Activated CD4-positive, CD25-positive, alpha-beta regulatory T cell treated with anti-CD3 and anti-CD28 coated beads, Interleukin-2, amount 50 U/mL, for 72 hours (primary cell): ENCODE data around the gene C17orf100.

Source experiments
- DNase-seq: peaks from one replicate; pipeline ENCODE4 v3.0.0; 2021

C17orf100 gene

GRCh38 chr17:6651354-6651918 is at the start of gene C17orf100, which contains the start of gene MED31:
Gene C17orf100 (plus strand): TSS chr17:6651762. CDS start chr17:6651914, 152 bp downstream.
Gene MED31 (minus strand): TSS chr17:6651605. CDS start chr17:6651528, 77 bp downstream.
- DNase-seq = peak; percentile 96

DNA sequence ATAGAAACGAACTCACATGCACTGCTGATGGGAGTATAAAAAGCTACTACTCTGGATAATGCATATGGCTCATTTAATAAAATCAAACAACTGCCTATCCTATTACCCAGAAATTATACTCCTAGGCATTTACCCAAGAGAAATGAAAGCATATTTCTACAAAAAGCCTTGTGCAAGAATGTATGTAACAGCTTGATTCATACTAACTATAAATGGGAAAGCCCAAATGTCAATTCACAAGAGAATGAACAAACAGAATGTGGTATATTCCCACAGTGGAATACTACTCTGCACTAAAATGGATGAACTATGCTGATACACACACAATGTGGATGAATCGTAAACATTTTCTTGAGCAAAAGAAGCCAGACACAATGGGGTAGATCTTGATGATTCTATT is 49.4 kb upstream of the C17orf100 start:
- DNase-seq = no peak

DNA sequence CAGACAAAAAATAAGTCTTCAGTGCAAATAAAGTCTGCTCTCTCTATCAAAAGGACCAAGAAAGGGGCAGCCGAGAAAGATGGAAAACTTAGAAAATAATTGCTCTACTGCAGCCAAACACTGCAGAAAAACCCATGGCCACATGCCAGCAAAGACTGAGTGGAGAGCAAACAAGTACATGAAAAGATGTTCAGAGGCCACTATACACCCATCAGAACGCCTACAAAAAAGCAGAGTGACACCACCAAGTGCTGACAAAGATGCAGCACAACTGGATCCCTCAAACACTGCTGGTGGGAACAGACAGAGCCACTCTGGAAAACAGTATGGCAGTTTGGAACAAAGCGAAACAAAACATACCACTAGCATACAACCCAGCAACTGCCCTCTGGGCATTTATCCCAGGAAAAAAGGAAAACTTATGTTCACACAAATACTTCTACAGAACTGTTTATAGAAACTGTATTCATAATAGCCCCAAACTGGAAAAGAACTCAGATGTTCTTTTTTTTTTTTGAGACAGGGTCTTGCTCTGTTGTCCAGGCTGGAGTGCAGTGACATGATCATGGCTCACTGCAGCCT is 47.7 kb upstream of the C17orf100 start:
- no peak for DNase-seq

GRCh38 chr17:6605142-6605541 is 46.4 kb upstream of the C17orf100 start:
- DNase-seq = no peak

- no peak for DNase-seq
These were observed 43.2 kb upstream of the C17orf100 start for GRCh38 chr17:6608321-6608720.

- no peak for DNase-seq
These were observed 41.6 kb upstream of the C17orf100 start for GRCh38 chr17:6610011-6610410.

- DNase-seq = no peak
These were observed 40.3 kb upstream of the C17orf100 start for GRCh38 chr17:6611231-6611630.

- DNase-seq = no peak
These were observed 27.6 kb upstream of the C17orf100 start for GRCh38 chr17:6623941-6624340.

DNA sequence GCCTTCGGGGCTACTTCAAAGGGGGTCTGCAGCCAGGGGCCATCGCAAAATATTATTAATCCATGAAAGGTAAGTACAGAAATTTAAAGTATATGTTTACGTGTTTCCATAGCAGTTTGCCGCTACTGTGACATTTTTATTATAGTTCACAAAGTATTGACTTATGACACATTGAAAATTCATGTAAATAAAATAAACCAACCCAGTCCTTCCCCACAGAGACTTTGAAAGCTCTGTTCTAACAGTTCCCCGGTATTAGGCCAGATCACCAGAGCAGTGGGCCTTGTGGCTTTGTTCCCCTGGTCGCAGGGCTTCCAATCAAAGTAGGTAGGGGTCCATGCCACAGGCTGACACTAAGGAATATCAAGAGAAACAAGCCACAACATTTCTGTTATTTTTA is 24.9 kb upstream of the C17orf100 start:
- no peak for DNase-seq

- DNase-seq = no peak
These were observed 24.5 kb upstream of the C17orf100 start for GRCh38 chr17:6627019-6627418.

DNA sequence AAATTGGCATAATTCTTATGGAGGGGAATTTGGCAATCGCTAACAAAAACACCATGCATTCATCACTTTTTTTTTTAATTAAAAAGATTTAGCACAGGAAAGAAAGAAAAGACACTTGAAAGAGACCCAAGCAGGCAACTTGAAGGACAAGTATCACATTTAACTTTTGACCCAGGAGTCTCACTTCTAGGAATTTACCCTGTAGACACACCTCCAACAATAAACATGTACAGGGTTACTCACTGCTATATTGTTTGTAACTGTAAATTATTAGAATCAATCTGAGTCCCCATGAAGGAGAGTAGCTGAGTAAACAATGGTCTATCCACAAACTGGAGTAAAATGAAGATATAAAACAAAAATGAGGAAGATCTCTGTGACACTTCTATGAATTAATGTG is 21.2 kb upstream of the C17orf100 start:
- DNase-seq = no peak

- DNase-seq = no peak
These were observed 19.0 kb upstream of the C17orf100 start for GRCh38 chr17:6632530-6632929.

- no peak for DNase-seq
These were observed 18.3 kb upstream of the C17orf100 start for GRCh38 chr17:6633263-6633662.

GRCh38 chr17:6636105-6636504 is 15.5 kb upstream of the C17orf100 start:
- DNase-seq = no peak

DNA sequence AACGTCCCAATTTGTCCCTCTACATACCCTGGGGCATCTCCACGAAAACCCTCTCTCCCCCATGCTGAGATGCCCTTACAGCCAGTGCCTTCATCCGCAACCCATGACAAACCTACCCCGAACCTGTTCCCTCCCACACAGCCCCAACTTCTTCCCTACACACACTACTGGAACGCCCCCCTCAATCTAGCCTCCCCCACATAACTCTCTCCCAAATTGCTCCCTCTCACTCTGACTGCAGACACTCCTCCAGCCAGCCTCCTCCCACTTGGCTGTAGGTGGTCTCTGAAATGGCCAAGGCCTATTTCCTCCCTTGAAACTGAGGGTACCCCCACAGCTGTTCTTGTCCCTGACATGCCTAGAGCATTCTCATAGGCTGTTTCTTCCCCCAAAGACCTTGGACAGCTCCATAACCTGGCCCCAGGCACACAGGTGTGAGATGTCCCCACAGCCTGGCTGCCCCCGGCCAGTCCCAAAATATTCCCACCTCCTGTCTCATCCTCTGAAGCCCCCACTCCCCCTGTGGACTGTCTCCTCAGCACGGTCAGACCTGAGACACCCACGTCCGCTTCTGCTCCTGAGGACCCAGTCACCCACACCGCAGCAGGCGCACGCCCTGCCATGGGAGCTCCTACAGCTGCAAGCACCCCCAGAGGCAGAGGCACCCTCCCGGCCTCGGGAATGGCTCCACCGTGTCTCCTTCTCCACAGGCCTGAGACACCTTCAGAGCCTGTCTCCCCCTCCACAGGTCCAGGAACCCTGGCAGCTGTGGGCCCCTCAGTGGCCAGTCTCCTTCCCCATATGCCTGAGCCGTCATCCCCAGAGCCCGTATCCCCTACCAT is 14.7 kb upstream of the C17orf100 start:
- DNase-seq = no peak

DNA sequence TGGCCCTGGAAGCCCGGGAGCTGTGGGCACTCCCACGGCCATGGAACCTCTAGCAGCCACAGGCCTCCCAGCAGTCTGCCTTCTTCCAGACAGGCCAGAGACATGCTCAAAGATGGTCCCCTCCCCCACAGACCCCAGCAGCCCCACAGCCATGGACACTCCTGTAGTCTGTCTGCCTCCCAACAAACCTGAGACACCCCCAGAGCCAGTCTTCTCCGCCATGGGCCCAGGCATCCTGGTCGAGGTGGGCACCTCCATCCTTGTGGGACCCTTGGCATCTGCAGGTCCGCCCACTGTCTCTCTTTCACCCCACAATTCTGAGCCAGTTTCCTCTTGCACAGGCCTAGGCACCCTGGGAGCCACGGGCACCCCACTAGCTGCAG is 14.1 kb upstream of the C17orf100 start:
- DNase-seq = no peak

GRCh38 chr17:6638046-6638908 is 13.3 kb upstream of the C17orf100 start:
- DNase-seq = no peak

DNA sequence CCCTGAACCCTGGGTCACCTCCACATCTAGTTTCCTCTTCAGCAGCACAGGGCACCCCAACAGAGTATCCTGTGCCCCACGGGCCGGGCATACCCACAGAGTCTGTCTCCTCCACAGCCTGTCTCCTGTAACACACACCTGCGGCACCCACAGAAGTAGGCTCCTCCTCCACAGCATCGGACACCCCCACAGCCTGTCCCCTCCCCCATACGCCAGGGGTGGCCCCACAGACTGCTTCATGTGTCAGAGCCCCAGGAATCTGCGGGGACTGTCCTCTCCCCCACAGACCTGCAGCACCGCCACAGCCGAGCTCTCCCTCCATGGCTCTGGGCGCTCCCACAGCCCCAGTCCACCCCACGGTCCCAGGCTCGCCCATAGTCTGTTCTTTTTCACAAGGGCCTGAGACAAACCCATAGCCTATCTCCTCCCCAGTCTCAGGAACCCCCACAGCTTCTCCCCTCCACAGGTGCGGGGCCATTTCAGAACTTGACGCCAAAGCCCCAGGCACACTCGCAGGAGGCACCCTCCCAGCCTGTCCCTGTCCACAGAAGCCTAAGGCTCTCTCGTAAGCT is 12.5 kb upstream of the C17orf100 start:
- DNase-seq = no peak

DNA sequence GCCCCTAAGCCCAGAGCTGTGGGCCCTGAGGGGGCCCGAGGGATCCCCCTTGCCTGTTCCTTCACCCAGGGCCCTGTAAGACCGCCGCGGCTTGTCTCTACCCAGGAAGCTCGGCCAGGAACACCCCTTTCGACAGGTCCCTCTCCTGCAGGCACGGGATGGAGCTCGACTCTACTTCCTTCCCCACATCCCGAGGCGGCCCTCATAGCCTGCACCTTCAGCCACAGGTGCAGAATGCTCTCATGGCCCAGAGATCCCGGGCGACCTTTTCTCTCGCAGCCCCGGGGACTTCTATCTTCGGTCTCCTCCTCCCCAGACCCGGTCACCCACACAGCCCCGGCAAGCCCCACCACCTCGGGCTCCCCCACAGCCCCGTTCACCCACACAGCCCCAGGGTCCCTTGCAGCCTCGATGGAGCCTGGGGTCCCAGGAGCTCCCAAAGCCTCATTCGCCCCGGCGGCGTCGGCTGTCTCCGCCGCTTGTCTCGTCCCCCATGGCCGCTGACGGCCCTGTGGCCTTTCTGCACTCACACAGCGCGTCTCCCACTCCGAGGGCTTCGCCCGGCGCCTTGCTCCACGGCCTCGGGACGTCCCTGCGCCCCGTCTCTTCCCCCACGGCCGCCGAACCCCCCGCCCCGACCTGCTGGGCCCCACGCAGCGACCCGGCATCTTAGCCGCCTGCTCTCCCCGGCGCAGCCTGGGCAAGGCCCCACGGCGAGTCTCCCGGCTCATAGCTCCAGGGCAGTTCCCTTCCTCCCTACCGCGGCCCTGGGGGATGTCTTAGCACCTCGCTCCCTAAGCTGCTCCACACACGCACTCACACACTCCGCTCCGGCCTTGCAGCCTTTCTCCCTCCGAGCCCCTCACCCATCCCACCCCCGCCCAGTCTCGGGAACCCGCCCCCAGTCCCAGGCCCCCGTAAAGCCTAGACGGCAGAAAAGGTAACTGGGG is 11.7 kb upstream of the C17orf100 start:
- DNase-seq = peak; percentile 50

GRCh38 chr17:6640536-6641246 is 10.9 kb upstream of the C17orf100 start, which contains the start of the genes KIAA0753 and TXNDC17:
Gene KIAA0753 (minus strand): TSS chr17:6640711. CDS start chr17:6635103, 5,608 bp downstream.
Gene TXNDC17 (plus strand): TSS chr17:6641060. CDS start chr17:6641083, 23 bp downstream.
- DNase-seq = peak; percentile 96
